Caco-2 (cell line): ENCODE results near the gene SMAGP. TPM values are rescaled to one million over a fixed set of nuclear protein-coding genes. Genes with fewer than 3 reads are reported as not detected.

Experiments
- BruUV-seq: library from RNA; stranded (reverse); fragments of 400-500 nt; replicated peaks from 2 replicates; lab custom pipeline; 2021; lab: Mats Ljungman, UMichigan
- CTCF ChIA-PET: fragments of 300-600 bp; sonication (Branson Sonifier 250); formaldehyde crosslinking; loops from one replicate; lab custom pipeline; 2022; ENCODE audit warnings: antibody characterized with exemption; lab: Charles Lee
- POLR2A ChIA-PET: fragments of 300-600 bp; sonication (Branson Sonifier 250); formaldehyde crosslinking; loops from one replicate; lab custom pipeline; 2022; ENCODE audit warnings: antibody characterized with exemption; lab: Charles Lee
- DNase-seq, 2 experiments: peaks; one replicate each; pipeline versions ENCODE4 v3.0.0 to v3.0.0-alpha.2; 2020 to 2022
- H3K27me3 ChIP-seq: replicated peaks from 2 replicates; pipeline ENCODE4 v1.6.0; 2011; ENCODE audit warnings: low read length; ENCODE audit not compliant: control insufficient read depth, insufficient read depth
- H3K36me3 ChIP-seq: 2 replicates; pipeline ENCODE4 v1.5.1; 2011; ENCODE audit warnings: low read length; ENCODE audit not compliant: control insufficient read depth, insufficient read depth
- H3K4me1 ChIP-seq: fragments of 250-450 bp; sonication (Bioruptor Pico); 2 replicates; pipeline ENCODE4 v1.5.1; 2020; ENCODE audit warnings: mild to moderate bottlenecking
- H3K4me3 ChIP-seq: 2 replicates; pipeline ENCODE4 v1.5.1; 2011; ENCODE audit warnings: low read depth, mild to moderate bottlenecking, control low read depth, low read length
- H3K9me3 ChIP-seq: fragments of 250-450 bp; sonication (Bioruptor Pico); 2 replicates; pipeline ENCODE4 v1.5.1; 2020; ENCODE audit warnings: mild to moderate bottlenecking, moderate library complexity
- H3K27ac Mint-ChIP-seq: one replicate; pipeline ENCODE4 v1.8.0; 2022; ENCODE audit warnings: mixed read lengths; ENCODE audit not compliant: unreplicated experiment
- H3K27me3 Mint-ChIP-seq: one replicate; pipeline ENCODE4 v1.8.0; 2022; ENCODE audit warnings: mixed read lengths; ENCODE audit not compliant: insufficient read depth, unreplicated experiment
- H3K36me3 Mint-ChIP-seq: one replicate; pipeline ENCODE4 v1.8.0; 2022; ENCODE audit warnings: mild to moderate bottlenecking, mixed read lengths; ENCODE audit not compliant: insufficient read depth, unreplicated experiment
- H3K4me1 Mint-ChIP-seq: one replicate; pipeline ENCODE4 v1.8.0; 2022; ENCODE audit warnings: low read depth, mixed read lengths; ENCODE audit not compliant: unreplicated experiment
- H3K4me3 Mint-ChIP-seq: one replicate; pipeline ENCODE4 v1.8.0; 2022; ENCODE audit warnings: mild to moderate bottlenecking, moderate library complexity, mixed read lengths; ENCODE audit not compliant: unreplicated experiment
- H3K9me3 Mint-ChIP-seq: one replicate; pipeline ENCODE4 v1.8.0; 2022; ENCODE audit warnings: mixed read lengths; ENCODE audit not compliant: unreplicated experiment
- intact Hi-C: fragments of 100-400 bp; cut with micrococcal nuclease; formaldehyde crosslinking; loops from one replicate; pipeline ENCODE4 v1.10.0; 2022; ENCODE audit not compliant: unreplicated experiment
- total RNA-seq: library from RNA; stranded (reverse); gene quantifications from 2 replicates; pipeline ENCODE4 v1.2.3, GENCODE V29; 2022
- TF ChIP-seq, protein P1 (sequence below), 2 experiments: fragments of 200-600 bp in 1 of 2; IDR thresholded peaks; 1 replicate in 1 of 2; 2 replicates in 1 of 2; pipeline versions ENCODE4 v1.5.1 to v1.8.0; 2011 to 2022; ENCODE audit warnings: antibody characterized with exemption in 1 of 2, control low read depth in 1 of 2, inconsistent platforms in 1 of 2, low read depth in 1 of 2, low read length in 1 of 2, mild to moderate bottlenecking in 1 of 2, moderate library complexity in 1 of 2; ENCODE audit not compliant: insufficient read depth in 1 of 2, severe bottlenecking in 1 of 2, unreplicated experiment in 1 of 2

The SMAGP gene
- total RNA-seq, 1 experiment from 2014 or later = 108 TPM

DNA sequence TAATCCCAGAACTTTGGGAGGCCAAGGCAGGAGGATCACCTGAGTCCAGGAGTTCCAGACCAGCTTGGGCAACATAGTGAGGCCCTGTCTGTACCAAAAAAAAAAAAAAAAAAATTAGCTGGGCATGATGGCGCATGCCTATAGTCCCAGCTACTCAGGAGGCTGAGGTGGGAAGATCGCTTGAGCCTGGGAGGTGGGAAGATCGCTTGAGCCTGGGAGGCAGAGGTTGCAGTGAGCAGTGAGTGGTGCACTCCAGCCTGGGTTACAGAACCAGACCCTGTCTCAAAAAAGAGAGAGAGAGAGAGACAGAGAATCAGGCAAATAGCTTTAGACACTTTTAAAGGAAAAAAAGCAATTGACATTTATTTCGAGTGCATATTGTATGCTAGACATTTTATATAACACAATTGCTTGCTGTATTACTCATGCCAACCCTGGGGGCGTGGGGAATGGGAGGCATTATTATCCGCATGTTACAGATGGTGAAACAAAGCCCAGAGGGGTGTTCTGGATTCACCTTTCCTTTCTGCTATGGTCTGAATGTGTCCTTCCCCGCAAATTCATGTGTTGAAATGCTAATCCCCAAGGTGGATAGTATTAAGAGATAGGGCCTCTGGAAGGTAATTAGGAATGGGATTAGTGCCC lies 62.1 kb downstream of the SMAGP start:
- BruUV-seq = no TSS peak
- Histone ChIP-seq H3K36me3 (no peaks in the 10 kb centered on the region), H3K4me3 (no peak overlapping the region), H3K9me3 (no peaks in the 10 kb centered on the region), H3K27me3 (no peaks in the 10 kb centered on the region), H3K4me1 (no peaks in the 10 kb centered on the region)
- intact Hi-C loops = no loop called here
- no peaks in the 10 kb centered on the region for H3K9me3 Mint-ChIP-seq
- no peak for DNase-seq
- peaks cover 6% of the 10 kb centered on the region for H3K4me1 Mint-ChIP-seq
- ChIA-PET CTCF (no interaction called here), POLR2A (no interaction called here)
- H3K27ac Mint-ChIP-seq = no peak overlapping the region
- TF ChIP-seq, protein P1, sequence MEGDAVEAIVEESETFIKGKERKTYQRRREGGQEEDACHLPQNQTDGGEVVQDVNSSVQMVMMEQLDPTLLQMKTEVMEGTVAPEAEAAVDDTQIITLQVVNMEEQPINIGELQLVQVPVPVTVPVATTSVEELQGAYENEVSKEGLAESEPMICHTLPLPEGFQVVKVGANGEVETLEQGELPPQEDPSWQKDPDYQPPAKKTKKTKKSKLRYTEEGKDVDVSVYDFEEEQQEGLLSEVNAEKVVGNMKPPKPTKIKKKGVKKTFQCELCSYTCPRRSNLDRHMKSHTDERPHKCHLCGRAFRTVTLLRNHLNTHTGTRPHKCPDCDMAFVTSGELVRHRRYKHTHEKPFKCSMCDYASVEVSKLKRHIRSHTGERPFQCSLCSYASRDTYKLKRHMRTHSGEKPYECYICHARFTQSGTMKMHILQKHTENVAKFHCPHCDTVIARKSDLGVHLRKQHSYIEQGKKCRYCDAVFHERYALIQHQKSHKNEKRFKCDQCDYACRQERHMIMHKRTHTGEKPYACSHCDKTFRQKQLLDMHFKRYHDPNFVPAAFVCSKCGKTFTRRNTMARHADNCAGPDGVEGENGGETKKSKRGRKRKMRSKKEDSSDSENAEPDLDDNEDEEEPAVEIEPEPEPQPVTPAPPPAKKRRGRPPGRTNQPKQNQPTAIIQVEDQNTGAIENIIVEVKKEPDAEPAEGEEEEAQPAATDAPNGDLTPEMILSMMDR (IDR thresholded peaks at IDR 0.05; ENCODE audit: insufficient read depth in 1 of 2, low read depth in 1 of 2, low read length in 1 of 2, severe bottlenecking in 1 of 2, unreplicated experiment in 1 of 2) = no peak
- no peaks in the 10 kb centered on the region for H3K36me3 Mint-ChIP-seq
- no peaks in the 10 kb centered on the region for H3K27me3 Mint-ChIP-seq
- H3K4me3 Mint-ChIP-seq = no peak overlapping the region

DNA sequence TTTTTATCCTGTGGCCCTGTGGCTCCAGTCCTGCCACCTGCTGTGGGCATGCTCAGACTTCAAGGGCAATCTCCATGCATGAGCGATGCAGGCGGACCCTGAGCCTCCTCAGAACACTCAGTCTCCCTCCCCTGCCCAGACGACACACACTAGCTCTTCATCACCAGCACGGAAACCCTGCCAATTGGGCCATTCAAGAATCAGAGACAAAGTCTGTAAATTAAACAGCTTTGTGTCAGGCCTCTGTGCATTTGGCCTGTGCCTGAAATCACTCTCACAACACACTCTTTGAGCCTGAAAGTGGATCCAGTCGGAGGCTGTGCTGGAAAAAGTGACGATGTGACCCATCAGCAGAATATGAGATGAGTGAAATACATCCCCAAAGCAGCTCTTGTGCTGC lies 64.9 kb downstream of the SMAGP start:
- no peaks in the 10 kb centered on the region for H3K36me3 ChIP-seq
- ChIA-PET POLR2A (interaction anchor here (0.6 kb wide), 1 partner anchor 20 kb away, joined by 5 read pairs; no protein-coding TSS in a partner anchor), CTCF (interaction anchor here (1.2 to 1.3 kb wide), 2 partner anchors 12 to 14 kb away, joined by 3 to 7 read pairs; partner anchors contain the start of gene POU6F1)
- H3K27ac Mint-ChIP-seq = no peak overlapping the region
- H3K4me1 ChIP-seq = no peaks in the 10 kb centered on the region
- no peaks in the 10 kb centered on the region for H3K9me3 ChIP-seq
- H3K27me3 ChIP-seq = no peaks in the 10 kb centered on the region
- BruUV-seq = no TSS peak
- H3K4me1 Mint-ChIP-seq = peaks cover 11% of the 10 kb centered on the region
- no peak overlapping the region for H3K4me3 ChIP-seq
- H3K36me3 Mint-ChIP-seq = no peaks in the 10 kb centered on the region
- no peak for DNase-seq
- H3K9me3 Mint-ChIP-seq = no peaks in the 10 kb centered on the region
- no peak overlapping the region for H3K4me3 Mint-ChIP-seq
- no peaks in the 10 kb centered on the region for H3K27me3 Mint-ChIP-seq
- intact Hi-C loops = no loop called here
- TF ChIP-seq, protein P1 (IDR thresholded peaks at IDR 0.05; ENCODE audit: insufficient read depth in 1 of 2, low read depth in 1 of 2, low read length in 1 of 2, severe bottlenecking in 1 of 2, unreplicated experiment in 1 of 2) = no peak

DNA sequence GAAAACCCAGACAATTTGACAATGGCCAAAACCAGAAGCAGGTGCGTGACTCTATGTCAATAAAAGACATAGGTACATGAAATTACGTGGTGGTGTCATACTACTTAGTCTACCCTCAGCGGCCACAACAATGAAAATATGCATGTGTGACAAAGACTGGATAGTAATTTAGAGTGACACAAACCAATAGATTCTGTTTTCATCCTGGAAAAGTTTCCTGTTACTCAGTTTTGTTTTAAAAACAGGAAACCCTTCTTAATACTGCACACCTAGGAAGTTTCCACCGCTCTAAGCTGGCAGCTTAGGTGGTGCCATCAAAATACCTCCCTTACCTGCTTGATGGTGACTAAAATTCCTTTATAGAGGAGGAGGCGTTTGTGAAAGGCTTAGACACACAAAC lies 67.5 kb downstream of the SMAGP start:
- H3K4me3 Mint-ChIP-seq = no peak overlapping the region
- intact Hi-C loops = no loop called here
- peaks cover 21% of the 10 kb centered on the region for H3K4me1 Mint-ChIP-seq
- Histone ChIP-seq H3K9me3 (no peaks in the 10 kb centered on the region), H3K27me3 (no peaks in the 10 kb centered on the region), H3K36me3 (no peaks in the 10 kb centered on the region), H3K4me3 (no peak overlapping the region), H3K4me1 (peaks cover 11% of the 10 kb centered on the region; the same call in 1 of the 2 replicates)
- POLR2A ChIA-PET = no interaction called here
- CTCF ChIA-PET = no interaction called here
- no peak overlapping the region for H3K27ac Mint-ChIP-seq
- no peaks in the 10 kb centered on the region for H3K27me3 Mint-ChIP-seq
- no TSS peak for BruUV-seq
- H3K9me3 Mint-ChIP-seq = no peaks in the 10 kb centered on the region
- H3K36me3 Mint-ChIP-seq = no peaks in the 10 kb centered on the region
- no peak for DNase-seq
- TF ChIP-seq, protein P1 (IDR thresholded peaks at IDR 0.05; ENCODE audit: insufficient read depth in 1 of 2, low read depth in 1 of 2, low read length in 1 of 2, severe bottlenecking in 1 of 2, unreplicated experiment in 1 of 2) = no peak
